ENCODE results near the gene PLBD2. TPM values are rescaled to one million over a fixed set of nuclear protein-coding genes. Genes with fewer than 3 reads are reported as not detected.

The PLBD2 gene
- polyA plus RNA-seq, 4 donors: 2.2 to 32.4 (median 6.7) TPM

- peaks cover 0 to 23% (median 2%) of the 10 kb centered on the region in 3 donors for H3K4me1 ChIP-seq (ENCODE audit: control insufficient read depth in 3 of 3, insufficient read depth in 2 of 3, low read depth in 1 of 3, low read length in 2 of 3)
- FAIRE-seq (no peak), DNase-seq (peak; percentile 57 to 58)
- H3K27me3 ChIP-seq (ENCODE audit: control insufficient read depth in 3 of 3, insufficient read depth in 3 of 3, low read length in 3 of 3): no peaks in the 10 kb centered on the region
- peaks cover 0 to 3% (median 0%) of the 10 kb centered on the region in 3 donors for H3K36me3 ChIP-seq (ENCODE audit: control insufficient read depth in 3 of 3, insufficient read depth in 2 of 3, low read depth in 1 of 3, low read length in 3 of 3)
- H3K9me3 ChIP-seq (ENCODE audit: control insufficient read depth in 2 of 2, insufficient read depth in 1 of 2, low read depth in 1 of 2, low read length in 1 of 2): no peaks in the 10 kb centered on the region
- no peak overlapping the region for H3K27ac ChIP-seq (ENCODE audit: low read depth in 1 of 3, low read length in 2 of 3)
- H3K4me3 ChIP-seq (ENCODE audit: low read depth in 1 of 3, low read length in 3 of 3): no peak overlapping the region
- WGBS, 3 donors: 33 to 52% (median 44%) methylated on average over 2 of the region's 2 CpGs
Measured at GRCh38 chr12:113420996-113421595, 62.7 kb downstream of the PLBD2 start.

GRCh38 chr12:113422030-113422885 lies 63.9 kb downstream of the PLBD2 start, which contains the start of gene SDSL:
TSS of gene SDSL (plus strand) at chr12:113422380. CDS start at chr12:113427983, 5,603 bp downstream.
- H3K27ac ChIP-seq (ENCODE audit: low read depth in 1 of 3, low read length in 2 of 3): peak within 1 kb of the TSS; percentile 38 to 84 (median 79)

GRCh38 chr12:113422886-113423669 lies 64.7 kb downstream of the PLBD2 start:
- H3K4me3 ChIP-seq (ENCODE audit: low read depth in 1 of 3, low read length in 3 of 3): peak overlapping the region in 2 of 3 donors; percentile 57 to 64
- DNase-seq (peak; percentile 9 to 33), FAIRE-seq (no peak)
- no peaks in the 10 kb centered on the region for H3K9me3 ChIP-seq (ENCODE audit: control insufficient read depth in 2 of 2, insufficient read depth in 1 of 2, low read depth in 1 of 2, low read length in 1 of 2)
- WGBS, 3 donors: 67 to 79% (median 68%) methylated on average over 6 of the region's 6 CpGs
- H3K4me1 ChIP-seq (ENCODE audit: control insufficient read depth in 3 of 3, insufficient read depth in 2 of 3, low read depth in 1 of 3, low read length in 2 of 3): peaks cover 0 to 21% (median 2%) of the 10 kb centered on the region in 3 donors
- H3K27ac ChIP-seq (ENCODE audit: low read depth in 1 of 3, low read length in 2 of 3): peak overlapping the region; percentile 38 to 84 (median 79)
- H3K36me3 ChIP-seq (ENCODE audit: control insufficient read depth in 3 of 3, insufficient read depth in 2 of 3, low read depth in 1 of 3, low read length in 3 of 3): peaks cover 0 to 3% (median 0%) of the 10 kb centered on the region in 3 donors
- no peaks in the 10 kb centered on the region for H3K27me3 ChIP-seq (ENCODE audit: control insufficient read depth in 3 of 3, insufficient read depth in 3 of 3, low read length in 3 of 3)

More at GRCh38 chr12:113422030-113422885, 63.9 kb downstream of the PLBD2 start, which contains the start of gene SDSL:
- 5 to 8% (median 6%) methylated on average over 13 of the region's 13 CpGs for WGBS, 3 donors
- peaks cover 0 to 23% (median 2%) of the 10 kb centered on the region in 3 donors for H3K4me1 ChIP-seq (ENCODE audit: control insufficient read depth in 3 of 3, insufficient read depth in 2 of 3, low read depth in 1 of 3, low read length in 2 of 3)
- H3K27me3 ChIP-seq (ENCODE audit: control insufficient read depth in 3 of 3, insufficient read depth in 3 of 3, low read length in 3 of 3): no peaks in the 10 kb centered on the region
- peak within 1 kb of the TSS; percentile 28 to 64 (median 57) for H3K4me3 ChIP-seq (ENCODE audit: low read depth in 1 of 3, low read length in 3 of 3)
- DNase-seq (peak; percentile 82 to 89), FAIRE-seq (no peak)
- H3K9me3 ChIP-seq (ENCODE audit: control insufficient read depth in 2 of 2, insufficient read depth in 1 of 2, low read depth in 1 of 2, low read length in 1 of 2): no peaks in the 10 kb centered on the region
- peaks cover 0 to 3% (median 0%) of the 10 kb centered on the region in 3 donors for H3K36me3 ChIP-seq (ENCODE audit: control insufficient read depth in 3 of 3, insufficient read depth in 2 of 3, low read depth in 1 of 3, low read length in 3 of 3)

GRCh38 chr12:113424456-113424855 lies 66.1 kb downstream of the PLBD2 start:
- no peak for DNase-seq
- FAIRE-seq: no peak
- no peak overlapping the region for H3K4me3 ChIP-seq (ENCODE audit: low read depth in 1 of 3, low read length in 3 of 3)
- H3K27ac ChIP-seq (ENCODE audit: low read depth in 1 of 3, low read length in 2 of 3): no peak overlapping the region
- H3K27me3 ChIP-seq (ENCODE audit: control insufficient read depth in 3 of 3, insufficient read depth in 3 of 3, low read length in 3 of 3): no peaks in the 10 kb centered on the region
- H3K36me3 ChIP-seq (ENCODE audit: control insufficient read depth in 3 of 3, insufficient read depth in 2 of 3, low read depth in 1 of 3, low read length in 3 of 3): peaks cover 0 to 4% (median 0%) of the 10 kb centered on the region in 3 donors
- H3K9me3 ChIP-seq (ENCODE audit: control insufficient read depth in 2 of 2, insufficient read depth in 1 of 2, low read depth in 1 of 2, low read length in 1 of 2): no peaks in the 10 kb centered on the region
- peaks cover 0 to 14% (median 2%) of the 10 kb centered on the region in 3 donors for H3K4me1 ChIP-seq (ENCODE audit: control insufficient read depth in 3 of 3, insufficient read depth in 2 of 3, low read depth in 1 of 3, low read length in 2 of 3)
- WGBS, 3 donors: 85 to 92% (median 85%) methylated on average over 1 of the region's 1 CpG

- H3K9me3 ChIP-seq (ENCODE audit: control insufficient read depth in 2 of 2, insufficient read depth in 1 of 2, low read depth in 1 of 2, low read length in 1 of 2): peaks cover 0 to 1% of the 10 kb centered on the region in 2 donors
- H3K4me1 ChIP-seq (ENCODE audit: control insufficient read depth in 3 of 3, insufficient read depth in 2 of 3, low read depth in 1 of 3, low read length in 2 of 3): peaks cover 0 to 14% (median 2%) of the 10 kb centered on the region in 3 donors
- peak; percentile 48 to 63 for DNase-seq
- FAIRE-seq: no peak
- H3K27me3 ChIP-seq (ENCODE audit: control insufficient read depth in 3 of 3, insufficient read depth in 3 of 3, low read length in 3 of 3): no peaks in the 10 kb centered on the region
- H3K36me3 ChIP-seq (ENCODE audit: control insufficient read depth in 3 of 3, insufficient read depth in 2 of 3, low read depth in 1 of 3, low read length in 3 of 3): peaks cover 0 to 4% (median 0%) of the 10 kb centered on the region in 3 donors
- H3K4me3 ChIP-seq (ENCODE audit: low read depth in 1 of 3, low read length in 3 of 3): no peak overlapping the region
- 64 to 72% (median 67%) methylated on average over 20 of the region's 20 CpGs for WGBS, 3 donors
- H3K27ac ChIP-seq (ENCODE audit: low read depth in 1 of 3, low read length in 2 of 3): no peak overlapping the region
Measured at GRCh38 chr12:113424915-113425823, 66.8 kb downstream of the PLBD2 start.

- peaks cover 0 to 4% (median 0%) of the 10 kb centered on the region in 3 donors for H3K36me3 ChIP-seq (ENCODE audit: control insufficient read depth in 3 of 3, insufficient read depth in 2 of 3, low read depth in 1 of 3, low read length in 3 of 3)
- H3K4me1 ChIP-seq (ENCODE audit: control insufficient read depth in 3 of 3, insufficient read depth in 2 of 3, low read depth in 1 of 3, low read length in 2 of 3): peaks cover 0 to 8% (median 2%) of the 10 kb centered on the region in 3 donors
- no peak overlapping the region for H3K4me3 ChIP-seq (ENCODE audit: low read depth in 1 of 3, low read length in 3 of 3)
- peaks cover 0 to 4% of the 10 kb centered on the region in 2 donors for H3K9me3 ChIP-seq (ENCODE audit: control insufficient read depth in 2 of 2, insufficient read depth in 1 of 2, low read depth in 1 of 2, low read length in 1 of 2)
- H3K27me3 ChIP-seq (ENCODE audit: control insufficient read depth in 3 of 3, insufficient read depth in 3 of 3, low read length in 3 of 3): peaks cover 0 to 1% (median 0%) of the 10 kb centered on the region in 3 donors
- H3K27ac ChIP-seq (ENCODE audit: low read depth in 1 of 3, low read length in 2 of 3): no peak overlapping the region
- DNase-seq: no peak
- no peak for FAIRE-seq
- WGBS, 3 donors: 43 to 70% (median 61%) methylated on average over 11 of the region's 11 CpGs
Measured at GRCh38 chr12:113425960-113426453, 67.6 kb downstream of the PLBD2 start.

GRCh38 chr12:113427882-113428281 lies 69.5 kb downstream of the PLBD2 start:
- peaks cover 0 to 4% of the 10 kb centered on the region in 2 donors for H3K9me3 ChIP-seq (ENCODE audit: control insufficient read depth in 2 of 2, insufficient read depth in 1 of 2, low read depth in 1 of 2, low read length in 1 of 2)
- DNase-seq (no peak), FAIRE-seq (no peak)
- H3K4me1 ChIP-seq (ENCODE audit: control insufficient read depth in 3 of 3, insufficient read depth in 2 of 3, low read depth in 1 of 3, low read length in 2 of 3): peaks cover 0 to 2% (median 2%) of the 10 kb centered on the region in 3 donors
- H3K36me3 ChIP-seq (ENCODE audit: control insufficient read depth in 3 of 3, insufficient read depth in 2 of 3, low read depth in 1 of 3, low read length in 3 of 3): peaks cover 0 to 4% (median 0%) of the 10 kb centered on the region in 3 donors
- 72 to 79% (median 77%) methylated on average over 9 of the region's 9 CpGs for WGBS, 3 donors
- H3K27me3 ChIP-seq (ENCODE audit: control insufficient read depth in 3 of 3, insufficient read depth in 3 of 3, low read length in 3 of 3): peaks cover 0 to 3% (median 0%) of the 10 kb centered on the region in 3 donors
- H3K4me3 ChIP-seq (ENCODE audit: low read depth in 1 of 3, low read length in 3 of 3): no peak overlapping the region
- H3K27ac ChIP-seq (ENCODE audit: low read depth in 1 of 3, low read length in 2 of 3): no peak overlapping the region
